HG02943 (cell line): ENCODE measurements around the gene SLC28A2.
"Not testable (repeated sequence)": the region's sequence is repeated elsewhere in the genome, so short reads cannot be mapped to it uniquely, and the experiment has no call there.

Experiments
- ATAC-seq: cut with Tn5 transposase; IDR thresholded peaks from one replicate; pipeline ENCODE4 v1.9.1; 2021; ENCODE audit warnings: mild to moderate bottlenecking, low read depth, moderate library complexity; ENCODE audit not compliant: unreplicated experiment

Gene SLC28A2

DNA sequence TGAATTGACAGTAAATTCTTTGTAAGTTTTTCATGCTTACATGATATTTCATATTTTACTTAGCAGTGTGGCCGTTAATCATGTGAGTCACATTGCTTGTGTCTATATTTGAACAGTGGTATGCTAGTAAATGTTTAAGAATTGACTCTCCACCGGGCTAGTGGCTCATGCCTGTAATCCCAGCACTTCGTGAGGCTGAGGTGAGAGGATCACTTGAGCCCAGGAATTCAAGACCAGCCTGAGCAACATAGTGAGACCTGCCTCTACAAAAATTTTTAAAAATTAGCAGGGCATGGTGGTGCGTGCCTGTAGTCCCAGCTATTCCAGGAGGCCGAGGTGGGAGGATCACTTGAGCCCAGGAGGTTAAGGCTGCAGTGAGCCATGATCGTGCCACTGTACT lies 2.8 kb downstream of the SLC28A2 start:
- ATAC-seq, result not testable (repeated sequence)

DNA sequence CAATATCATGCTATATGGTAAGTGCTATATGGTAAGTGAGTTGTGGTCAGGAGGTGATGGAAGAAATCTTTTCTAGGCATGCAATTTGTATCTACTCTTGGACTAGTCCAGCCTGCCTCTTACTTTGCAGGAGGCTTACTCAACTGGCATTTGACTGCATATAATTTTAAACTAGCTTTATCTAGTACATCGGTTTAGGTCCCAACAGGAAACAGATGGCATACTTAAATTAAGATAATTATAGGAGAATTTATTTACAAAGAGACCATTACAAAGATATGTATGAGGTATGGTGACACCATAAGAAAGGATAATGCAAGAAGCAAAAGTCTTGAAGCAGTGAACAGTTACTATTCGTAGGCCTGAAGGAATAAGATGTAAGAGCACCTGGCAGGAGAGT lies 7.8 kb downstream of the SLC28A2 start:
- ATAC-seq, result no peak

DNA sequence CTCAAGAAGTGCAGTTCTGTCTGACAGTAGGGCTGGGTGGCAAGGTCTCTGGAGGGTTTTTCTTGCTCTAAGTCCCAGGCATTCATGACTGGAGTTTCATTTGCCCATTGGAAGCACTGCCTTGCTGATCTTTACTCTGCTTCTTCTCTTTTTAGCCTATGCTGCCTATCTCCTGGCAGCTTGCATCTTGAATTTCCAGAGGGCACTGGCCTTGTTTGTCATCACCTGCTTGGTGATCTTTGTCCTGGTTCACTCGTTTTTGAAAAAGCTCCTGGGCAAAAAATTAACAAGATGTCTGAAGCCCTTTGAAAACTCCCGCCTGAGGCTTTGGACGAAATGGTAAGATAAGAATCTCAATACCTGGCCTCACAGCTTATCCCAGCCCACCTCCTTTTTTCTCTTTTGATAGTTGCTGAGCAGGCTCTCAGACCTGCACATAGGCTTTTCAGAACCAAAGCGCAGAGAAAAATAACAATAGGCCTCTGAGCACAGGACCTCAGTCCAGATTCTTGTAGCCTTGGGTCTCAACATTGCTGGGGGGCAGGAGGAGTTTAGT lies 10.9 kb downstream of the SLC28A2 start:
- no peak for ATAC-seq

DNA sequence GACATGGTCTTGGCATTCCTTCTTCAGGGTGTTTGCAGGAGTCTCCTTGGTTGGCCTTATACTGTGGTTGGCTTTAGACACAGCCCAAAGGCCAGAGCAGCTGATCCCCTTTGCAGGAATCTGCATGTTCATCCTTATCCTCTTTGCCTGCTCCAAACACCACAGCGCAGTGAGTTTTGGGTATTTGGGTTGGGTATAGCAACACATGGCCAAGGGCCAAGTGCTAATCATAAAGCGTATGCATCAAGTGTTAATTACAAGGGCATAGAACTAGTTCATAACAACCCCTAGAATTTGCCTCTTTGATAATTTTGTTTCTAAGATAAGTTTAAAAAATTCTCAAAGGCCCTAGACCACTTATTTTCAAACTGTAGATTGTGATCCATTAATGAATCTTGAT lies 11.8 kb downstream of the SLC28A2 start:
- ATAC-seq, result no peak

DNA sequence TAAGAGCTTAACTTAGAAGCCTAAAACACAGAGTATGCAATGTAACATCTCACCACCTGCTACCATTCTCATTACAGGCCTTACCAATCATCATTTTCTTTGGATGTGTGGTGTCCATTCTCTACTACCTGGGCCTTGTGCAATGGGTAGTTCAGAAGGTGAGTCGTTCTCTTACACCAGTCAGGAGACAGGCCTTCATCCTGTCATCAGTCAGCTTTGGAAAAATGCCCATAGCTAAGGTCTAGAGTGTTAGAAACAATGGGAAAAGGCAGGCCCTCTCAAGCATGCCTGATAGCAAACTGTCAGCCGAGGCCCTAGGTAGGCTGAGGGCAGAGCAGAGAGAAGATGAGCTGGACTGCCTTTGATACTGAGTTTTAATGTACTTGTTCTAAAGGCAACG lies 13.5 kb downstream of the SLC28A2 start:
- no peak for ATAC-seq

DNA sequence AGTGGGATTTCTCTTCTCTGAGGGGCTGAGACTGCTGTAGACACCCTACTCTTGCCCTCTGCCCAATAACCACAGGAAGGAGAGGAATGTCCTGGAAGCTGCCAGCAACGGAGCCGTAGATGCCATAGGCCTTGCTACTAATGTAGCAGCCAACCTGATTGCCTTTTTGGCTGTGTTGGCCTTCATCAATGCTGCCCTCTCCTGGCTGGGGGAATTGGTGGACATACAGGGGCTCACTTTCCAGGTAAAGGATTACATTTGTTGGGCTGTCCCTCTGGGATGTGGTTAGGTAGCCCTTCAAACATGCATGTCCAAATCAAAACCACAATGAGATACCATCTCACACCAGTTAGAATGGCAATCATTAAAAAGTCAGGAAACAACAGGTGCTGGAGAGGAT lies 16.1 kb downstream of the SLC28A2 start:
- ATAC-seq, result no peak

DNA sequence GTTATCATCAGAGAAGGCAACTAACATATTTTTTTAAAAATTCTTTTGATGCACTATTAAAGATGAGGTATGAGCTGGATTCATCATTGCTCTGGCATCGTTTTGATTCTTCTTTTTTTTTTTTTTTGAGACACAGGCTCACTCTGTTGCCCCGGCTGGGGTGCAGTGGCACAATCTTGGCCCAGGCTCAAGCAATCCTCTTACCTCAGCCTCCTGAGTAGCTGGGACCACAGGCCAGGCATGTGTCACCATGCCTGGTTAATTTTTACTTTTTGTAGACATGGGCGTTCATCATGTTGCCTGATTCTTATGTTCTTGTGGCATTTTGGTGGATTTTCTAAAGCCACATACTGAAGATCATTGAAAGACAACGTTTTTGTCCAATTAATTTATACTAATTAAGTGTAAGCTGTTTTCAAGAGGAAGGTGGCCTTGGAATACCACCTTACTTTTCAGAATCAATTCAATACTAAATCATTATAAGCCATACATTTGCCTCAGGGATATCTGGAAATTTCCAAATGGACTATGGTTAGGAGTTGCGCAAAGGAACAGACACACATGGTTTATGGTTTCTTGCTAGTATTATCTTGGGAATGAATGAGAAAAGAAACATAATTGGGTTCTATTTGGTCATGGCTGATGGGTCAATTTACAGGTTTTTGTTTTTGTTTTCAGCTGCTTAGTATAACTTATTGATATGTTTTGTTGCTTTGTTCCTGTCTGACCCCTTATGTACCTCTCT lies 22.8 kb downstream of the SLC28A2 start:
- no peak for ATAC-seq

DNA sequence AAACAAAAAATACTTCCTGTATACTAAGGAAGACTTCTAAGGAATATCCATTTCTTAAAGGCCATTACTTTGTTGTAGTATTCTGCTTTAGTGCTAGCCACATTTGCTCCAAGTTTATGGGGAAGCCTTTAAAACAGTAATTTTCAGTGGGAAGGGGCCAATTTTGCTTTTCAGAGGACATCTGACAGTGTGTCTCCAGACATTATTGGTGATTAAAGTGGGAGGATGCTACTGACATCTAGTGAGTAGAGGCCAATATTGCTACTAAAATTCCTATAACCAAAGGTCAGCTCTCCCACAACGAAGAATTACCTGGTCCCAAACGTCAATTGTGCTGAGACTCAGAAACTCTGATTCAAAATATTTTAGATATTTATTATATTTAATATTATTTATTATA lies 24.8 kb downstream of the SLC28A2 start:
- ATAC-seq, result no peak

DNA sequence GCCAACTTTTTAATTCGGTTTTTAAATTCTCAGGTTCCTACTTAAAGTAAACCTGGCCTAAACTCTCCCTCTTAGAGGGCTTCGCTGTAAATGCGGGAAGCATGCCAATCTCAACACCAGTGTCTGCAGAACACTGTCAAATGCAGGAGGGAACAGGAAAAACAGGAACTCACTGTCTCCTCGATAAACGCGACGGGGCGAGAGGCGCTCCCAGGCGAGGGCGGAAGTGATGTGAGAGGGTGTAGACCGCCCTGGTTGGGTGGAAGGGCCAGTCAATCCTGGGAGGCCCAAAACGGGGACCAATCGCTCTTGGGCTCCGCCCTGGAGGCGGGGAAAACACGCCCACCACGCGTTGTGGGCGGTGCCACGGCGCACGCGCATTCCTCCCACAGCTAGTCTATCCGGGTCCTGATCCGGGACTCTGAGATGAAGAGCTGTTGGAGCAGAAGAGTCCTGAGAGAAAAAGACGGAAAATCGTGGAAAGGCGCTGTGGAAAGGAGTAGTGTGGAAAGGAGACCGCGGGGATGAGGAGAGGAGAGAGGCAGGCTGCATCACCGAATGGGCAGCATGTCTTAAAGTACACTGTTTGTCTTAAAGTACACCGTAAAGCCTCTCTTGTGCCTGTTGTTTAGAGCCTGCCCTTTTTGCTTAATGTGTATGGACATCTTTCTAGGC lies 27.1 kb downstream of the SLC28A2 start:
- peak; percentile 100 for ATAC-seq

DNA sequence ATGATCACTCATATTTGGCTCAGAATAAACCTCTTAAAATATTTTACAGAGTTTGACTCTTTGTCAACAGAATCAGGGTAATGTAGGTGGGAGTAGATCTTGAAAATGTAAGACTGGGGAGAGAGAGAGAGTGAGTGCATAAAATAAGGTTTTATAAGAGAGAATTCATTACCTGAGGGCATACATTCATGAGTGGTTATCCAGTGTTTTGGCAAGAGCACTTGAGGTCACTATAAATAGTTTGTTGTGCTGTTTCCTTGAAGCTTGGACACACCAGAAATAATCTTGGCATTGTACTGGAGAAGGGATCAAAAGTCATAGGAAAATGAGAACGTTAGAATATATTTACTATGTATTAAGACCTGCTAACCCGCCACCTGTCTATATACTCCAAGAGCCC lies 33.4 kb downstream of the SLC28A2 start:
- ATAC-seq, result no peak

DNA sequence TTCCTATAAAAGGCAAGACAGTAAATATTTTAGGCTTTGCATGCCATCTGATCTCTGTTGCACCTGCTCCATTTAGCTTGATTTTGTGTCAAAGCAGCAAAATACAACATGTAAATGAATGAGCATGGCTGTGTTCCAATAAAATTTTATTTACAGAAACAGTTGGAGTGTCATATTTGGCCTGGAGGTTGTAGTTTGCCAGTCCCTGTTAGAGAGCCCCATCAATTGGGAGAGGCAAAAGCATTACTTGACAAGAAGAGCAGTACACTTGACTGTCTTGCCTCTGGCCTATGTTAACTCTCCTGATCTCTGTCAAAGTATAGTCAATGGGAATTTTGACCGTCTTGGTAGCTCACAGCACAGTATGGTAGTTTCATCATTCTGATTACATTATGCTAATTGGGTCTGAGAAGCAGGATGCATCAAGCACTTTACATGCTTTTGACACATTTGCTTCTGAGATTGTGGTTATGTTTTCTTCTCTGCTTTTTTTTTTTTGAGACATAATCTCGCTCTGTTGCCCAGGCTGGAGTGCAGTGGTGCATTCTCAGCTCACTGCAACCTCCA lies 35.4 kb downstream of the SLC28A2 start:
- no peak for ATAC-seq

DNA sequence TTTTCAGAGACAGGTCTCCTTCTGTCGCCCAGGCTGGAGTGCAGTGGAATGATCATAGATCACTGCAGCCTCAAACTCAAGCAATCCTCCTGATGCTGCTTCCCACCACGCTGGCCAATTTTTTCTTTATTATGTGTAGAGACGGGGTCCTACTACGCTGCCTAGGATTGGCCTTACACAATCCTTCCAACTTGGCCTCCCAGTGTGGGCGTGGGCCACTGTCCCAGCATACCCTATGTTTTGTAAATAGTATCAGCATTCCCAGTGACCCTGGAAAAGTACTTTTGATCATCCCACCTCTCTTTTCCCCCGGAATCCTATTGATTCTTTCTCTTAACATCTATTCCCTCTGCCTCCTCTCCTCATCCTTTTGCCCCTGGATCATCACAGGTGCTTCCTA lies 36.9 kb downstream of the SLC28A2 start:
- ATAC-seq, result no peak

DNA sequence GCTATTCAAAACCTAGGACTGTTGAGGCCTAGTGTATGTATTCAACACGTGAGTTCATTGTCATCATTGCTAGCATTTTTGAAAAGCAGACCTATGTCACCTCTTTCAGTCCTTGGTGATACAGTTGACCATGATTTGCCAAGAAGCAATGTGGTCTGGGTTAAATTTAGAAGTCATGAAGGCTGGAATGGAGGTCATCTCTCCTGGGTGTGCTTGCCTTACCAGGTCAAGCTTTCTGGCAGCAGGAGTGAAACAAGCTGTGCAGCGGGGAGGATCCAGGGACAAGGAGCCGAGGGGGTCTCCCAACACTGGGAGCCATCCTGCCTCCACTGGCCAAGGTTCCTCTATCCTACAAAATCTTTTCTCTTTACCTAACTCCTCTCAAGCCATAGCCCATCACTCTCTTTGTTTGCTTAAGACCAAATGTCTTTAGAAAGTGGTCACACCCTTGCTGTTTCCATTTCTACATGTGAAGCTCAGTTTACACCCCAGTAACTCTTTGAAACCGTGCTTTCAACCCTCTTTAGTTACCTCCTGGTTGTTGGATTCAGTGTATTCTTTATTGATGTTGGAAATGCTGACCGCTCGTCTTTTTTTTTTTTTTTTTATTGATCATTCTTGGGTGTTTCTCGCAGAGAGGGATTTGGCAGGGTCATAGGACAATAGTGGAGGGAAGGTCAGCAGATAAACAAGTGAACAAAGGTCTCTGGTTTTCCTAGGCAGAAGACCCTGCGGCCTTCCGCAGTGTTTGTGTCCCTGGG lies 40.0 kb downstream of the SLC28A2 start:
- ATAC-seq, result no peak

DNA sequence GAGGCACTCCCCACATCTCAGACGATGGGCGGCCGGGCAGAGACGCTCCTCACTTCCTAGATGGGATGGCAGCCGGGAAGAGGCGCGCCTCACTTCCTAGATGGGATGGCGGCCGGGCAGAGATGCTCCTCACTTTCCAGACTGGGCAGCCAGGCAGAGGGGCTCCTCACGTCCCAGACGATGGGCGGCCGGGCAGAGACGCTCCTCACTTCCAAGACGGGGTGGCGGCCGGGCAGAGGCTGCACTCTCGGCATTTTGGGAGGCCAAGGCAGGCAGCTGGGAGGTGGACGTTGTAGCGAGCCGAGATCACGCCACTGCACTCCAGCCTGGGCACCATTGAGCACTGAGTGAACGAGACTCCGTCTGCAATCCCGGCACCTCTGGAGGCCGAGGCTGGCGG lies 41.3 kb downstream of the SLC28A2 start:
- ATAC-seq, result not testable (repeated sequence)

DNA sequence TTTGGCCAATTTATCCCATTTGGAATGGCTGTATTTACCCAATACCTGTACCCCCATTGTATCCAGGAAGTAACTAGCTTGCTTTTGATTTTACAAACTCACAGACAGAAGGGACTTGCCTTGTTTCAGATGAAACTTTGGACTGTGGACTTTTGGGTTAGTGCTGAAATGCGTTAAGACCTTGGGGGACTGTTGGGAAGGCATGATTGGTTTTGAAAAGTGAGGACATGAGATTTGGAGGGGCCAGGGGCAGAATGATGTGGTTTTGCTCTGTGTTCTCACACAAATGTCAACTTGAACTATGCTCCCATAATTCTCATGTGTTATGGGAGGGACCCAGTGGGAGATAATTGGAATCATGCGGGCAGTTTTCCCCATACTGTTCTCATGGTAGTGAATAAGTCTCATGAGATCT lies 46.9 kb downstream of the SLC28A2 start:
- not testable (repeated sequence) for ATAC-seq

DNA sequence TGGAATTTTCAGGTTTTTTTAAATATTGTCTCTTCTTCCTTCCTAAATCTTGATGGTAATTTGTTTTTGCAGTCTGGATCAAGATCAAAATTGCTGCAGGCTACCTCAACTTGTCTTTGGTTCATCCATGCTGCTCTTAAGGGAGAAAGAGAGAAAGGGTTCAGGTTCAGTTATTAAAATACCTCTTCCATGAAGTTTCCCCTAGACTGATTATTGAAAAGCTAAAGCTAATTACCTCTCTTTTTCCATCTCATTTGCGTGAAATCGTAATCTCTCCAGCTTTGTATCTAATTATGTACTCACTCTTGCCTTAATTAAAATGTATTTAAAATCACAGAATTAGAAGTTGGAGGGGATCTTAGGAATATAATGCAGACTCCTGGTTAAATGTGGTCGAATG lies 52.7 kb downstream of the SLC28A2 start:
- ATAC-seq, result no peak

DNA sequence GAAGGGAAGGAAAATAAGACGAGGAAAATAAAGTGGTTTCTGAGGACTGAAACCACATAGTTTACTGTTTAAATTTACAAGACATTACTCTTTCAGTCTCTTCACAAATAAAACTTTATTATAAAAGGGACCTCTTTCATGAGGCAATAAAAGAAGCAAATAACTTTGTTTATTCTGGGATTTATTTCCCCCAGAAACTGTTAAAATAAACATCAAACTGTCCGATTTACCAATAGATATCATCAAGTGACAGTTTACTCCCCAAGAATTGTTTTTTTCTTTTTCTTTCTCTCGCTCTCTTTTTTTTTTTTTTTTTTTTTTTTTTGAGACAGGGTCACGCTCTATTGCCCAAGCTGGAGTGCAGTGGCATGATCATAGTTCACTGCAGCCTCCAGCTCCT lies 54.1 kb downstream of the SLC28A2 start:
- ATAC-seq, result no peak

DNA sequence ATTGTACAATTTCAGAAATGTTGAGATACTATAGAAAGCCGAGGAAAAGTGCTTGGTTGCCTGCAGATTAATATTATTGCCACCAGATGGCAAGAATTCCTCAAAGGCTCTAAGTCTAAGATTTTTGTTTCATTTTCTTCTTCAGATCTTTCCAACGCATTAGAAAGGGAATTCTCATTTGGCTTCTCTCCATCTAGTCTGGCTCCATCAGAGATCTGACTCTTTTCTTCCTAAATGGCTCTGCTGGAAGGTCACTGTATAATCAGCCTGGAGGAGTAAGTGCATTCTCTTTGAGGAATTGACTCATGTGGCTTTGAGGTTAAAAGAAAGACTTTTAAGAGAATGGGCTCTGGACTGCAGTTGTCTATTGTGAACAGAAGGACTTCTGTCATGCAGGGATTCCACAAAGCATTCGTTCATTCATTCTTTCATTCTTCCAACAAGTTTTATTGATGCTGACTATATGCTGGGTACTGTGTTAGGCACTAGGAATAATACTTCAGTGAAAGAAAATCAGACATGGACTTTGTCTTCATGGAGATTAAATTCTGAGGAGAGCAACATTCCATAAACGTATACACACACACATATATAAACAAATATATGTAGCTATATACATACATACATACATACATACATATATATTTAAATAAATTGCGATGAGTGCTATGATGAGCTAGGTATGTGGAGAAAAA lies 55.3 kb downstream of the SLC28A2 start:
- ATAC-seq, result no peak

DNA sequence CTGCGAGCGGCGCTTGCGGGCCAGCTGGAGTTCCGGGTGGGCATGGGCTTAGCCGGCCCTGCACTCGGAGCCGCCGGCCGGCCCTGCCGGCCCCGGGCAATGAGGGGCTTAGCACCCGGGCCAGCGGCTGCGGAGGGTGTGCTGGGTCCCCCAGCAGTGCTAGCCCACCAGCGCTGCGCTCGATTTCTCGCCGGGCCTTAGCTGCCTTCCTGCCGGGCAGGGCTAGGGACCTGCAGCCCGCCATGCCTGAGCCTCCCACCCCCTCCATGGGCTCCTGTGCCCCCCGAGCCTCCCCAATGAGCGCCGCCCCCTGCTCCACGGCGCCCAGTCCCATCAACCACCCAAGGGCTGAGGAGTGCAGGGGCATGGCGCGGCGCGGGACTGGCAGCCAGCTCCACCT lies 62.1 kb downstream of the SLC28A2 start:
- ATAC-seq, result not testable (repeated sequence)

DNA sequence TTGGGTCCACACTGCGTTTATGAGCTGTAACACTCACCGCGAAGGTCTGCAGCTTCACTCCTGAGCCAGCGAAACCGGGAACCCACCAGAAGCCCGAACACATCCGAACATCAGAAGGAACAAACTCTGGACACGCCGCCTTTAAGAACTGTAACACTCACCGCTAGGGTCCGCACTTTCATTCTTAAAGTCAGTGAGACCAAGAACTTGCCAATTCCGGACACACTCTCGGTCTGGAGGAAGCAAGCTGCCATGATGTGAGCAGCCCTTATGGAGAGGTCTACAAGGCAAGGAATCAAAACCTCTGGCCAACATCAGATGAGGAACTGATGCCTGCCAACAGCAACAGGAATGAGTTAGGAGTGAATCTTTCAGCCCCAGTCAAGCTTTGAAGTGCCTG lies 62.9 kb downstream of the SLC28A2 start:
- ATAC-seq, result no peak
